Vagina (tissue), 2 donors: ENCODE measurements around the gene COL6A1. TPM values are rescaled to one million over a fixed set of nuclear protein-coding genes. Genes with fewer than 3 reads are reported as not detected.

ENCODE experiments used
- DNase-seq, 2 donors: peaks; one replicate each; pipeline ENCODE4 v3.0.0-alpha.2; 2017; ENCODE audit errors: extremely low spot score in 2 of 2
- H3K27ac ChIP-seq: fragments of 200-600 bp; sonication (generic); one replicate; pipeline ENCODE4 v1.5.1; 2019
- H3K27me3 ChIP-seq: fragments of 200-600 bp; sonication (generic); one replicate; pipeline ENCODE4 v1.5.1; 2019
- H3K36me3 ChIP-seq, 2 donors: fragments of 200-600 bp; sonication (generic); one replicate each; pipeline ENCODE4 v1.5.1; 2017 to 2019
- H3K4me1 ChIP-seq: fragments of 200-600 bp; sonication (generic); one replicate; pipeline ENCODE4 v1.5.1; 2019
- H3K4me3 ChIP-seq, 2 donors: fragments of 200-600 bp; sonication (generic); 1 replicate in 1 of 2; 2 replicates in 1 of 2; pipeline ENCODE4 v1.5.1; 2016 to 2019
- H3K9me3 ChIP-seq: fragments of 200-600 bp; sonication (generic); one replicate; pipeline ENCODE4 v1.5.1; 2019
- POLR2A ChIP-seq, 2 donors: fragments of 450-650 bp; IDR thresholded peaks; one replicate each; pipeline ENCODE4 v1.6.1; 2017; ENCODE audit warnings: antibody characterized with exemption in 2 of 2, mild to moderate bottlenecking in 2 of 2, moderate library complexity in 2 of 2
- POLR2AphosphoS5 ChIP-seq, 2 donors: sonication (generic); formaldehyde crosslinking; IDR thresholded peaks; one replicate each; pipeline ENCODE4 v1.9.0; 2017; ENCODE audit warnings: antibody characterized with exemption in 2 of 2, mild to moderate bottlenecking in 2 of 2, low read depth in 1 of 2; ENCODE audit not compliant: insufficient read depth in 1 of 2
- intact Hi-C: fragments of 100-400 bp; cut with DNase I; formaldehyde crosslinking; loops from one replicate; pipeline ENCODE4 v1.15.1; 2023
- total RNA-seq: library from RNA; depleted of rRNA; stranded (reverse); fragments of >200 nt; gene quantifications from one replicate; pipeline ENCODE4 v1.2.3, GENCODE V29; 2016
- TF ChIP-seq, protein P1 (sequence below), 3 experiments: fragments of 450-650 bp in 2 of 3; fragments of 200-600 bp in 1 of 3; sonication (generic) in 1 of 3; IDR thresholded peaks; one replicate each; pipeline ENCODE4 v1.5.1; 2017 to 2019; ENCODE audit warnings: antibody characterized with exemption in 3 of 3, mild to moderate bottlenecking in 2 of 3, moderate library complexity in 2 of 3

The COL6A1 gene
- total RNA-seq, 1 donor from 2014 or later: 520 TPM

DNA sequence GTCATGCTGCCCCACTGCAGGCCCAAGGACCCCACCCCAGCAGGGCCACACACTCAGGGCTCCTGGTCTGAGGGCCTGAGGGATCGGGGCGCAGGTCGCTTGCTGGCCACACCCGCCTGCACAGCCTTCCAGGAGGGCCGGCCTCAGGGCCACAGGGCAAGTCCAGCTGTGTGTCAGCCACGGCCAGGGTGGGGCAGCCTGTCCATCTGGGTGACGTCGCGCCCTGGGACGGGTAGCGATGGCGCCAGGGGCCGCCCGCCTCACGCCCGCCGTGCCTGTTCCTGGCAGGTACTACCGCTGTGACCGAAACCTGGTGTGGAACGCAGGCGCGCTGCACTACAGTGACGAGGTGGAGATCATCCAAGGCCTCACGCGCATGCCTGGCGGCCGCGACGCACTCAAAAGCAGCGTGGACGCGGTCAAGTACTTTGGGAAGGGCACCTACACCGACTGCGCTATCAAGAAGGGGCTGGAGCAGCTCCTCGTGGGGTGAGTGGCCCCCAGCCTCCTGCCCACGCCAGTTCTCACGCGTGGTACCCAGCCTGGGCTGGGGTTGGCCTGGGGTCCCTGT is 2.5 kb downstream of the COL6A1 start:
- intact Hi-C loops: no loop called here
- DNase-seq: no peak
- H3K9me3 ChIP-seq: no peaks in the 10 kb centered on the region

DNA sequence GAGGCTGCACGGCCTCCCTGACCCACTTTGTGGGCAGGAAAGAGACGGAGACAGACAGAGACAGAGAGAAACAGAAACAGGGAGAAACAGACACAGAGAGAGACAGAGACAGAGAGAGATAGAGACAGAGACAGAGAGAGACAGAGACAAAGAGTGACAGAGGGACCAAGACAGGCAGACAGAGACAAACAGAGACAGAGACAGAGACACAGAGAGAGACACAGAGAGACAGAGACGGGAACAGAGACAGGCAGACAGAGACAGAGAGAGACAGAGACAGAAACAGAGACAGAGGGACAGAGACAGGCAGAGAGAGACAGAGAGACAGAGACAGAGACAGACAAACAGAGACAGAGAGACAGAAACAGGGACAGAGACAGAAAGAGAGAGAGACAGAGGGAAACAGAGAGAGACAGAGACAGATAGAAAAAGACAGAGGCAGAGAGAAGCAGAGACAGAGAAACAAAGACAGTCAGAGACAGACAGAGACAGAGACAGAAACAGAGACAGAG is 3.1 kb downstream of the COL6A1 start:
- Histone ChIP-seq H3K4me1 (peaks cover 37% of the 10 kb centered on the region), H3K4me3 (no peak overlapping the region), H3K27me3 (no peaks in the 10 kb centered on the region), H3K36me3 (peaks cover 0 to 34% of the 10 kb centered on the region in 2 donors), H3K27ac (peak overlapping the region; percentile 91), H3K9me3 (no peaks in the 10 kb centered on the region)
- TF ChIP-seq POLR2A (IDR thresholded peaks at IDR 0.05) (no peak), POLR2AphosphoS5 (IDR thresholded peaks at IDR 0.05; ENCODE audit: insufficient read depth in 1 of 2, low read depth in 1 of 2) (no peak)
- TF ChIP-seq, protein P1, sequence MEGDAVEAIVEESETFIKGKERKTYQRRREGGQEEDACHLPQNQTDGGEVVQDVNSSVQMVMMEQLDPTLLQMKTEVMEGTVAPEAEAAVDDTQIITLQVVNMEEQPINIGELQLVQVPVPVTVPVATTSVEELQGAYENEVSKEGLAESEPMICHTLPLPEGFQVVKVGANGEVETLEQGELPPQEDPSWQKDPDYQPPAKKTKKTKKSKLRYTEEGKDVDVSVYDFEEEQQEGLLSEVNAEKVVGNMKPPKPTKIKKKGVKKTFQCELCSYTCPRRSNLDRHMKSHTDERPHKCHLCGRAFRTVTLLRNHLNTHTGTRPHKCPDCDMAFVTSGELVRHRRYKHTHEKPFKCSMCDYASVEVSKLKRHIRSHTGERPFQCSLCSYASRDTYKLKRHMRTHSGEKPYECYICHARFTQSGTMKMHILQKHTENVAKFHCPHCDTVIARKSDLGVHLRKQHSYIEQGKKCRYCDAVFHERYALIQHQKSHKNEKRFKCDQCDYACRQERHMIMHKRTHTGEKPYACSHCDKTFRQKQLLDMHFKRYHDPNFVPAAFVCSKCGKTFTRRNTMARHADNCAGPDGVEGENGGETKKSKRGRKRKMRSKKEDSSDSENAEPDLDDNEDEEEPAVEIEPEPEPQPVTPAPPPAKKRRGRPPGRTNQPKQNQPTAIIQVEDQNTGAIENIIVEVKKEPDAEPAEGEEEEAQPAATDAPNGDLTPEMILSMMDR (IDR thresholded peaks at IDR 0.05): no peak
- intact Hi-C loops: no loop called here
- no peak for DNase-seq

More for the DNA sequence above, 2.5 kb downstream of the COL6A1 start:
- Histone ChIP-seq H3K36me3 (peaks cover 0 to 28% of the 10 kb centered on the region in 2 donors), H3K4me3 (peak overlapping the region; percentile 63 to 72), H3K4me1 (peaks cover 37% of the 10 kb centered on the region), H3K27me3 (no peaks in the 10 kb centered on the region), H3K27ac (peak overlapping the region; percentile 91)
- TF ChIP-seq POLR2A (IDR thresholded peaks at IDR 0.05): no peak
- peak in 1 of 2 donors; percentile 75 for TF ChIP-seq POLR2AphosphoS5 (IDR thresholded peaks at IDR 0.05; ENCODE audit: insufficient read depth in 1 of 2, low read depth in 1 of 2)
- TF ChIP-seq, protein P1 (IDR thresholded peaks at IDR 0.05): no peak

DNA sequence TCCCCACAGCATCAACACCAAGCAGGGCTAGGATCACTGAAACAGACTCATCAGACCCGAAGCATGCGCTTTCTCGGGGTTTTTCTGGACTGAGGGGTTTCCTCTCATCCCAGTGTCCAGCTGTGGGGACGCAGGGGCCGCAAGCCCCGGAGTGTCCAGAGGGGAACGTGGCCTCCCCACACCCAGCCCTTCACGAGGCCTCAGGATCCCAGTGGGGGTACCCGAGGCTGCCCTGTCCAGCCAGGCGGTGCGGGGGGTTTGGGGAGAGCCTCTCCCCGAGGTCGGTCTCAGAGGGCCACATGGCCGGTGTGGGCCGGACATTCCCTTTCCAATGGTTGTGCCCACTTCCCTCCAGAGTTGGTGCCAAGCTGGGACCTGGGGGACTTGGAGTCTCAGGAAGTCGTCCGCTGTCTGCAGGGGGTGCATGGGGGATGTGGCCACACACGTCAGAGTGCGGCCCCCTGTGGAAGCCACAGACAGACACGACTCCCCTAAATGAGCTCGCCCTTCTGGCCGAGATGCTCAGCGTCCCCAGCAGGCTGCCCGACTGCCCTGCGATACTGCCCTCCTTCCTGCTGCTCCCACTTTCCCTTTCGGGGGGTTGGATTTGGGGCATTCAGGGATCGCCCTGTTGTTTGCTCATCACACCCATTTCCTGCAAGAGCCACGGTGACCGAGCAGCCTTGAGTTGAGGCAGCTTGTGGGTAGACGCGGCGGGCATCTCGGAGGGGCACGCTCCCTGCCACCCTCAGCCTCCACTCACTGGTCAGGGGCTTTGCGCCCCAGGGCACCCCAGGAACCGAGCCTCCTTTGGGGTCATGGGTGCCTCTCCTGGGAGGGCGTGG is 4.1 kb downstream of the COL6A1 start:
- peaks cover 37% of the 10 kb centered on the region for H3K4me1 ChIP-seq
- DNase-seq: no peak
- intact Hi-C loops: no loop called here
- no peak overlapping the region for H3K4me3 ChIP-seq
- TF ChIP-seq, protein P1 (IDR thresholded peaks at IDR 0.05): no peak
- TF ChIP-seq POLR2AphosphoS5 (IDR thresholded peaks at IDR 0.05; ENCODE audit: insufficient read depth in 1 of 2, low read depth in 1 of 2) (no peak), POLR2A (IDR thresholded peaks at IDR 0.05) (no peak)
- H3K27me3 ChIP-seq: no peaks in the 10 kb centered on the region
- H3K9me3 ChIP-seq: no peaks in the 10 kb centered on the region
- peaks cover 0 to 38% of the 10 kb centered on the region in 2 donors for H3K36me3 ChIP-seq
- H3K27ac ChIP-seq: peak overlapping the region; percentile 91

DNA sequence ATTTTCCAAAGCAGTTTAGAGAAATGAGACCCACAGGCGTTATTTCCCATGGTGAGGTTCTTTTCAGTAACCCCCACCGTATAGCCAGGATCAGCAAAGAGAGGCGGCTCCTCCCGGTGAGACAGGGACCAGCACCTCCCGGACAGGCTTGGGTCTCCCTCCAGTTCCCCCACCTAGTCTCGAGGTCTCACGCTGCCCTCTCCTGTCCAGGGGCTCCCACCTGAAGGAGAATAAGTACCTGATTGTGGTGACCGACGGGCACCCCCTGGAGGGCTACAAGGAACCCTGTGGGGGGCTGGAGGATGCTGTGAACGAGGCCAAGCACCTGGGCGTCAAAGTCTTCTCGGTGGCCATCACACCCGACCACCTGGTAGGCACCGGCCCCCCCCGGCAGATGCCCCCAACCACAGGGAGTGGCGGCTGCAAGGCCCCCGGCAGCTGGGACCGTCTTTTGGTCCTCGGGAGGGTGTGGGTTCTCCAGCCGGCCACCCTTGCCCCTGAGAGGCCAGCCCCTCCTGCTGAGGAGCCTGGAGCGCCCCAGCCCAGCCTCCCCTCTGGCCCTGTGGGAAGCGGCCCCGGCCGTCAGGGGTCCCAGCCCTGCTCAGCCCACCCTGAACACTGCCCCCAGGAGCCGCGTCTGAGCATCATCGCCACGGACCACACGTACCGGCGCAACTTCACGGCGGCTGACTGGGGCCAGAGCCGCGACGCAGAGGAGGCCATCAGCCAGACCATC is 4.9 kb downstream of the COL6A1 start:
- TF ChIP-seq, protein P1 (IDR thresholded peaks at IDR 0.05): no peak
- TF ChIP-seq POLR2A (IDR thresholded peaks at IDR 0.05): no peak
- TF ChIP-seq POLR2AphosphoS5 (IDR thresholded peaks at IDR 0.05; ENCODE audit: insufficient read depth in 1 of 2, low read depth in 1 of 2): no peak
- Histone ChIP-seq H3K27ac (peak overlapping the region; percentile 91), H3K27me3 (no peaks in the 10 kb centered on the region), H3K9me3 (no peaks in the 10 kb centered on the region), H3K4me1 (peaks cover 37% of the 10 kb centered on the region), H3K36me3 (peaks cover 0 to 46% of the 10 kb centered on the region in 2 donors), H3K4me3 (no peak overlapping the region)
- intact Hi-C loops: no loop called here
- DNase-seq: no peak
